HepG2 (cell line): ENCODE results near the gene SLC28A1. TPM values are rescaled to one million over a fixed set of nuclear protein-coding genes. Genes with fewer than 3 reads are reported as not detected.

Experiments used
- ARNT ChIP-seq: fragments of 450-650 bp; IDR thresholded peaks from 2 replicates; pipeline ENCODE4 v1.6.1; 2017
- SRSF1 ChIP-seq: fragments of 200-400 bp; formaldehyde crosslinking; optimal IDR thresholded peaks from 2 replicates; pipeline ENCODE3; 2017; ENCODE audit warnings: mild to moderate bottlenecking, low read depth, low read length, moderate library complexity
- XRCC5 ChIP-seq: fragments of 200-400 bp; formaldehyde crosslinking; optimal IDR thresholded peaks from 2 replicates; pipeline ENCODE3; 2017; ENCODE audit warnings: mild to moderate bottlenecking, low read length
- ZNF468 ChIP-seq: sonication (generic); formaldehyde crosslinking; IDR thresholded peaks from 2 replicates; pipeline ENCODE4 v1.8.0; 2022; ENCODE audit warnings: mild to moderate bottlenecking, moderate library complexity, missing genetic modification reagents
- ZNF484 ChIP-seq: sonication (generic); formaldehyde crosslinking; IDR thresholded peaks from 2 replicates; pipeline ENCODE4 v1.5.1; 2020; ENCODE audit warnings: mild to moderate bottlenecking, low read depth, missing genetic modification reagents, borderline replicate concordance
- ZNF672 ChIP-seq: sonication (generic); formaldehyde crosslinking; IDR thresholded peaks from 2 replicates; pipeline ENCODE4 v1.8.1; 2022; ENCODE audit warnings: missing genetic modification reagents
- polyA plus RNA-seq, 8 experiments: library from polyadenylated mRNA; depleted of rRNA in 3 of 8; stranded (reverse) in 7 of 8; unstranded in 1 of 8; fragments of >200 nt; fragmentation: Illumina TruSeq in 4 of 8; extraction: Trizol in 4 of 8; gene quantifications; 2 replicates each; pipeline versions ENCODE4 v1.2.1 to v1.2.3, GENCODE V29; 2011 to 2016; ENCODE audit warnings: low read depth in 4 of 8, missing spikeins in 1 of 8, mixed read lengths in 1 of 8; ENCODE audit not compliant: insufficient read depth in 1 of 8
- total RNA-seq, 5 experiments: library from RNA; depleted of rRNA; stranded (reverse); fragments of >200 nt; fragmentation: Illumina TruSeq; extraction: Trizol; gene quantifications; 2 replicates each; pipeline ENCODE4 v1.2.3, GENCODE V29; 2016; ENCODE audit warnings: low read depth in 1 of 5
- TF ChIP-seq, protein P1 (sequence below): sonication (generic); formaldehyde crosslinking; IDR thresholded peaks from 2 replicates; pipeline ENCODE4 v1.4.0; 2020; ENCODE audit warnings: missing genetic modification reagents, borderline replicate concordance
- TF ChIP-seq, protein P2 (sequence below): sonication (generic); formaldehyde crosslinking; IDR thresholded peaks from 2 replicates; pipeline ENCODE4 v1.9.0; 2021; ENCODE audit warnings: missing genetic modification reagents, borderline replicate concordance
- TF ChIP-seq, protein P3 (sequence below): sonication (generic); formaldehyde crosslinking; IDR thresholded peaks from 2 replicates; pipeline ENCODE4 v1.4.0; 2020; ENCODE audit warnings: mild to moderate bottlenecking, missing genetic modification reagents
- TF ChIP-seq, protein P4 (sequence below): sonication (generic); formaldehyde crosslinking; IDR thresholded peaks from 2 replicates; pipeline ENCODE4 v1.4.0; 2020; ENCODE audit warnings: missing genetic modification reagents

Gene SLC28A1
- total and polyA plus RNA-seq, 2 of the 13 experiments (the other 11 are each of a cell fraction or from before 2014, with no cell fraction given) = 0.31 to 5.8 TPM

DNA sequence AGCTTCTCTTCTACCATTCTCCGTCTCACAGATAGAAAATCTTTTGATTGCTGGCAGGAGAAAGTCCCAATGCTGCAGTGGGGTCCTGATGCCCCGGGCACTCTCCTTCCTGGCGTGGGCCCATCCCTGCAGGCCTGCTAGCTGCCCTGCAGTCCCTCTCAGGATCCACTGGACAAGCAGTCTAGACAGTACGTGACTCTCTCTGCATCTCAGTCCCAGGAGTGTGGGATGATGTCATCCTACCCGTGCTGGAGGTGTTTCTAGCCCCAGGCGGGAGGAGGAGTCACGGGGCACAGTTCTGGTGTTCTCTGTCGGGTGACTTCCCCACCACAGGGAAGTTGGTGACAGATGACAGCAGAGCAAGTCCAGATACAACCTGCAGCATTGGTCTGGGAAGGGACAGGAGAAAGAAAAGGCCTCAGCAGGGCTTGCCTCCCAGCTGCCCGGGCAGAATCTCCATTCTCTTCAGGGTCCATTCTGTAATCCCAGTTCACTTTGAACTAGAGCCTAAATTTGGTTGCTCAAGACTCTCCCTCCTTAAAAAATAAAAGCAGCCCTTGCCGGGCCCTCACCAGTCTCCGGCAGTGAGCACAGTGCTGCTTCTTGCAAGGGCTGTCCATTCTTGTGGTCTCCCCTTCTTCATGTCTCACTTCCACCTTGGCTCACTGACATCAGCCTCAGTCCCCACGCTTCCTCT is 30.6 kb downstream of the SLC28A1 start (continued):
- TF ChIP-seq ZNF484 (CRISPR knock-in tag) = no peak
- TF ChIP-seq, protein P1, sequence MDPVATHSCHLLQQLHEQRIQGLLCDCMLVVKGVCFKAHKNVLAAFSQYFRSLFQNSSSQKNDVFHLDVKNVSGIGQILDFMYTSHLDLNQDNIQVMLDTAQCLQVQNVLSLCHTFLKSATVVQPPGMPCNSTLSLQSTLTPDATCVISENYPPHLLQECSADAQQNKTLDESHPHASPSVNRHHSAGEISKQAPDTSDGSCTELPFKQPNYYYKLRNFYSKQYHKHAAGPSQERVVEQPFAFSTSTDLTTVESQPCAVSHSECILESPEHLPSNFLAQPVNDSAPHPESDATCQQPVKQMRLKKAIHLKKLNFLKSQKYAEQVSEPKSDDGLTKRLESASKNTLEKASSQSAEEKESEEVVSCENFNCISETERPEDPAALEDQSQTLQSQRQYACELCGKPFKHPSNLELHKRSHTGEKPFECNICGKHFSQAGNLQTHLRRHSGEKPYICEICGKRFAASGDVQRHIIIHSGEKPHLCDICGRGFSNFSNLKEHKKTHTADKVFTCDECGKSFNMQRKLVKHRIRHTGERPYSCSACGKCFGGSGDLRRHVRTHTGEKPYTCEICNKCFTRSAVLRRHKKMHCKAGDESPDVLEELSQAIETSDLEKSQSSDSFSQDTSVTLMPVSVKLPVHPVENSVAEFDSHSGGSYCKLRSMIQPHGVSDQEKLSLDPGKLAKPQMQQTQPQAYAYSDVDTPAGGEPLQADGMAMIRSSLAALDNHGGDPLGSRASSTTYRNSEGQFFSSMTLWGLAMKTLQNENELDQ (CRISPR knock-in tag) = no peak
- TF ChIP-seq, protein P2, sequence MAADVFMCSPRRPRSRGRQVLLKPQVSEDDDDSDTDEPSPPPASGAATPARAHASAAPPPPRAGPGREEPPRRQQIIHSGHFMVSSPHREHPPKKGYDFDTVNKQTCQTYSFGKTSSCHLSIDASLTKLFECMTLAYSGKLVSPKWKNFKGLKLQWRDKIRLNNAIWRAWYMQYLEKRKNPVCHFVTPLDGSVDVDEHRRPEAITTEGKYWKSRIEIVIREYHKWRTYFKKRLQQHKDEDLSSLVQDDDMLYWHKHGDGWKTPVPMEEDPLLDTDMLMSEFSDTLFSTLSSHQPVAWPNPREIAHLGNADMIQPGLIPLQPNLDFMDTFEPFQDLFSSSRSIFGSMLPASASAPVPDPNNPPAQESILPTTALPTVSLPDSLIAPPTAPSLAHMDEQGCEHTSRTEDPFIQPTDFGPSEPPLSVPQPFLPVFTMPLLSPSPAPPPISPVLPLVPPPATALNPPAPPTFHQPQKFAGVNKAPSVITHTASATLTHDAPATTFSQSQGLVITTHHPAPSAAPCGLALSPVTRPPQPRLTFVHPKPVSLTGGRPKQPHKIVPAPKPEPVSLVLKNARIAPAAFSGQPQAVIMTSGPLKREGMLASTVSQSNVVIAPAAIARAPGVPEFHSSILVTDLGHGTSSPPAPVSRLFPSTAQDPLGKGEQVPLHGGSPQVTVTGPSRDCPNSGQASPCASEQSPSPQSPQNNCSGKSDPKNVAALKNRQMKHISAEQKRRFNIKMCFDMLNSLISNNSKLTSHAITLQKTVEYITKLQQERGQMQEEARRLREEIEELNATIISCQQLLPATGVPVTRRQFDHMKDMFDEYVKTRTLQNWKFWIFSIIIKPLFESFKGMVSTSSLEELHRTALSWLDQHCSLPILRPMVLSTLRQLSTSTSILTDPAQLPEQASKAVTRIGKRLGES (CRISPR knock-in tag) = no peak
- no peak for TF ChIP-seq ZNF468
- TF ChIP-seq ZNF672 = no peak
- TF ChIP-seq, protein P3, sequence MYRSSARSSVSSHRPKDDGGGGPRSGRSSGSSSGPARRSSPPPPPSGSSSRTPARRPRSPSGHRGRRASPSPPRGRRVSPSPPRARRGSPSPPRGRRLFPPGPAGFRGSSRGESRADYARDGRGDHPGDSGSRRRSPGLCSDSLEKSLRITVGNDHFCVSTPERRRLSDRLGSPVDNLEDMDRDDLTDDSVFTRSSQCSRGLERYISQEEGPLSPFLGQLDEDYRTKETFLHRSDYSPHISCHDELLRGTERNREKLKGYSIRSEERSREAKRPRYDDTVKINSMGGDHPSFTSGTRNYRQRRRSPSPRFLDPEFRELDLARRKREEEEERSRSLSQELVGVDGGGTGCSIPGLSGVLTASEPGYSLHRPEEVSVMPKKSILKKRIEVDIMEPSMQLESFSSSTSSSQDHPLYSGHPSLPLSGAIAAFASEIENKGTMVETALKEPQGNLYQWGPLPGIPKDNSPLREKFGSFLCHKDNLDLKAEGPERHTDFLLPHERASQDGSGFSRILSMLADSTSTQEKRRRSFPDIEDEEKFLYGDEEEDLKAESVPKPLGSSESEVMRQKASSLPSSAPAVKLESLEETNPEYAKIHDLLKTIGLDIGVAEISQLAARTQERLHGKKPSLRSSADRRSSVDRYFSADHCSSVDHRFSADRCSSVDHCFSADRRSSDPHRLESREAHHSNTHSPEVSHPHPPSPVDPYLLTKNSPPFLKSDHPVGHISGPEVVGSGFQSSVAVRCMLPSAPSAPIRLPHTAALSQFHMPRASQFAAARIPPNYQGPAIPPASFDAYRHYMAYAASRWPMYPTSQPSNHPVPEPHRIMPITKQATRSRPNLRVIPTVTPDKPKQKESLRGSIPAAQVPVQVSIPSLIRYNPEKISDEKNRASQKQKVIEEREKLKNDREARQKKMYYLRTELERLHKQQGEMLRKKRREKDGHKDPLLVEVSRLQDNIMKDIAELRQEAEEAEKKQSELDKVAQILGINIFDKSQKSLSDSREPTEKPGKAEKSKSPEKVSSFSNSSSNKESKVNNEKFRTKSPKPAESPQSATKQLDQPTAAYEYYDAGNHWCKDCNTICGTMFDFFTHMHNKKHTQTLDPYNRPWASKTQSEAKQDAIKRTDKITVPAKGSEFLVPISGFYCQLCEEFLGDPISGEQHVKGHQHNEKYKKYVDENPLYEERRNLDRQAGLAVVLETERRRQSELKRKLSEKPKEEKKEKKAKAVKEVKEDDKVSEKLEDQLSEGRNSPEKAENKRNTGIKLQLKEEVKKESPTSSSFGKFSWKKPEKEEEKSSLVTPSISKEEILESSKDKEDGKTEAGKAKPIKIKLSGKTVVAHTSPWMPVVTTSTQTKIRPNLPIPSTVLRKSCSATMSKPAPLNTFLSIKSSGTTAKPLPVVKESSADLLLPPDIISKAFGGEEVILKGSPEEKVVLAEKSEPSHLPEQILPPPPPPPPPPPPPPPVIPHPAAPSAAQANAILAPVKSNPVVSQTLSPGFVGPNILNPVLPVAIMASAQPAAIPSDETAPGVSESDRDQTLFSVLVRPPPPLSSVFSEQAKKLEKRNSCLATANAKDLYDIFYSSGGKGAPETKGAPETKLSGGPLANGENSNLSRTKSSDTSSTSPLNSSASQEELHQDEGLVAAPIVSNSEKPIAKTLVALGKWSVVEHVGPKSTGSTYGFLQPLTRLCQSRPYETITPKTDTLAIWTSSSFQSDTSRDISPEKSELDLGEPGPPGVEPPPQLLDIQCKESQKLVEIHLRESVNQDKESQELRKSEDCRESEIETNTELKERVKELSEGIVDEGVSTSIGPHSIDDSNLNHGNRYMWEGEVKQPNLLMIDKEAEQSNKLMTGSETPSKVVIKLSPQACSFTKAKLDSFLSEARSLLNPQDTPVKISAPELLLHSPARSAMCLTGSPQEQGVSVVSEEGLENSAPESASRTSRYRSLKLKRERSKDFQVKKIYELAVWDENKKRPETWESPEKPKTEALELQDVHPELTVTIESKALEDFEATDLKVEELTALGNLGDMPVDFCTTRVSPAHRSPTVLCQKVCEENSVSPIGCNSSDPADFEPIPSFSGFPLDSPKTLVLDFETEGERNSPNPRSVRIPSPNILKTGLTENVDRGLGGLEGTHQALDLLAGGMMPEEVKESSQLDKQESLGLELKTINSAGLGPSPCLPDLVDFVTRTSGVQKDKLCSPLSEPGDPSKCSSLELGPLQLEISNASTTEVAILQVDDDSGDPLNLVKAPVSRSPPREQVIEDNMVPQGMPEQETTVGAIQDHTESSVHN (CRISPR knock-in tag) = no peak
- TF ChIP-seq, protein P4, sequence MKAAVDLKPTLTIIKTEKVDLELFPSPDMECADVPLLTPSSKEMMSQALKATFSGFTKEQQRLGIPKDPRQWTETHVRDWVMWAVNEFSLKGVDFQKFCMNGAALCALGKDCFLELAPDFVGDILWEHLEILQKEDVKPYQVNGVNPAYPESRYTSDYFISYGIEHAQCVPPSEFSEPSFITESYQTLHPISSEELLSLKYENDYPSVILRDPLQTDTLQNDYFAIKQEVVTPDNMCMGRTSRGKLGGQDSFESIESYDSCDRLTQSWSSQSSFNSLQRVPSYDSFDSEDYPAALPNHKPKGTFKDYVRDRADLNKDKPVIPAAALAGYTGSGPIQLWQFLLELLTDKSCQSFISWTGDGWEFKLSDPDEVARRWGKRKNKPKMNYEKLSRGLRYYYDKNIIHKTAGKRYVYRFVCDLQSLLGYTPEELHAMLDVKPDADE (CRISPR knock-in tag) = no peak
- peak; percentile 48 for TF ChIP-seq XRCC5
- TF ChIP-seq SRSF1 = no peak
- no peak for TF ChIP-seq ARNT
